Measurements from ENCODE around the gene PTPRJ.
A peak's percentile ranks its signal among the peaks of the same experiment; 100 is the strongest.

PTPRJ gene

DNA sequence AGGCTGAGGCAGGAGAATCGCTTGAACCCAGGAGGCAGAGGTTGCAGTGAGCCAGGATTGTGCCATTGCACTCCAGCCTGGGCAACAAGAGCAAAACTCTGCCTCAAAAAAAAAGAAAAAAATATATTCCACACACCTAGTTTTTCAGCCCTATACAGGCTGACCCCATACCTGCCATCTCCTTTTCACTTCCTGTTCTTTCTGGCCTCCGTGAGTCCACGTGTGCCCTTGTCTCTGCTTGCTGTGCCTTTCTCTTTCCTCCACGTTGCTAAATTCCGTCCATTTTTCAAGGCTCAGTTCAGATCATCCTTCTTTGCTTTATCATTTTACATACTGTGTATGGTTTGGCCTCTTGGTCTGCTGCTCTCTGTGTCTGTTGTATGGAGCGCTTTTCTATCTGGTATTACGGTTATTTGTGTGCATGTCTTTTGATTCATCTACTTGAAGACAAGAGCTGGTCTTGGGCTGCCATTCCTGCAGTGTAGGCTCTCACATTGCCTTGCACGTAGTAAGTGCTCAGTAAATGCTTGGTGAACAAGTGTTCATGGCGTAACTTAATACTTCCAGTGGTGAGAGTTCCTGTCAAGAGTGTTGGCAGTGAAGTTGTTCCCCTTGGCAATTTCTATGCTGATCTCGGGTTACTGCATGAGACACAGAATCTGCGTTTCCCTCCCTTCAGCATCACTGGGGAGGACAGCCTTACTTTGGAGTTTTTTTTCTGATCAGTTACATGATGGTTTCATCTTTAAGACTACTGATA, 57.5 kb downstream of the PTPRJ start:
- DNase-seq (ENCODE audit: low read depth): no peak

- no peak for DNase-seq (ENCODE audit: low read depth)
Measured at GRCh38 chr11:48040830-48041444, 60.6 kb downstream of the PTPRJ start.

DNA sequence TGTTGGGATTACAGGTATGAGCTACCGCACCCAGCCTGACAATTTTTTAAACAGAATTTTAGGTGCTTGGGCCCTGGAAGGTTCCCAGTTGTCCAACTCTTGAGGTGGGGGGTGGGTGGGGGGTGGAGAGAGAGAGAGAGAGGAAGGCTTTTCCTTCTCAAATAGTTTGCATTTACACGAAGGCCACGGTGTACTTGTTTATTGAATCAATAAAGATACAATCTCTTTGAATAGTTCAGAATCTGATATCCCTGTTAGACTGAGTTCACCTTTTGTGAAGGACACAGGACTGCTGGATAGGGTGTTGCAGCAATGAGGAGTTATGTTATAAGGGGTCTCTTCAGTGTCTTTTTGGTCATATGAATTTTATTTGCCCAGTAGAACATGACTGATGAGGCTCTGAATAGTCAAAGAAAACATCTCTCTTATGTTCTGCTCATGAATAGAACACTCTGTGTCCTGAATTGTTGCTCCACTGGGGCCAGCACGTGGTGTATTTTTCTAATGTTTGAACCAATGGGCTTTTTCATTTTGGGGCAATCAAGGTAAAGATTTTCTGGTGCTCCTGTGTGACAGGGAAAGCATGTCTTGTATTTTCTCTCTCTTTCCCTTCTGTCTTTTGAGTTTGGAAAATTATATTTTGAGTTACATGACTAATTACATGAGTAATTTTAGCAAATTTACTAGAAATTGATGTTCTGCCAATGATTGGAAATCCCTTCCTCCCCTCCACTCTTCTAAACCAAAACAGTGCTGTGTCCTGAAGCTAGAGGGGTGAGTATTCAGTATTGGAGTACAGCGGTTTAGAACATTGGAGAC, 61.7 kb downstream of the PTPRJ start:
- DNase-seq (ENCODE audit: low read depth): no peak

GRCh38 chr11:48043111-48043990, 63.0 kb downstream of the PTPRJ start:
- DNase-seq (ENCODE audit: low read depth): no peak

GRCh38 chr11:48043991-48044512, 63.7 kb downstream of the PTPRJ start:
- no peak for DNase-seq (ENCODE audit: low read depth)

- no peak for DNase-seq (ENCODE audit: low read depth)
Measured at GRCh38 chr11:48044577-48044976, 64.2 kb downstream of the PTPRJ start.

- no peak for DNase-seq (ENCODE audit: low read depth)
Measured at GRCh38 chr11:48045536-48045935, 65.2 kb downstream of the PTPRJ start.

DNA sequence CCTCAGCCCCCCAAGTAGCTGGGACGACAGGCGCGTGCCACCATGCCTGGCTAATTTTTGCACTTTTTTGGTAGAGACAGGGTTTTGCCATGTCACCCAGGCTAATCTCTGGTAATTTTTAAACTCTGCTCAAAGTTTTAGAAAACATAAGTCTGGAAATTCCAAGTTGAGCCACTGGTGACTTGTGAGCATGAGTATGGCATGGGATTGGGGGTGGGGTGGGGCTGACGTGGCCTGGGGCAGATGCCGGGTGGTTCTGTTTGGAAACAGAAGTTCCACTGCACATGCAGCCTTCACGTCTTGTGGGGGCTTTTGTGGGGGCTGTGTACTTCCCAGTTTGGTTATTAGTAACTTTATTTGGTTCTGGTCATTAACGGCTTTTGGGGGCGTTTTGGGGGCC, 67.3 kb downstream of the PTPRJ start:
- peak; percentile 71 for DNase-seq (ENCODE audit: low read depth)

DNA sequence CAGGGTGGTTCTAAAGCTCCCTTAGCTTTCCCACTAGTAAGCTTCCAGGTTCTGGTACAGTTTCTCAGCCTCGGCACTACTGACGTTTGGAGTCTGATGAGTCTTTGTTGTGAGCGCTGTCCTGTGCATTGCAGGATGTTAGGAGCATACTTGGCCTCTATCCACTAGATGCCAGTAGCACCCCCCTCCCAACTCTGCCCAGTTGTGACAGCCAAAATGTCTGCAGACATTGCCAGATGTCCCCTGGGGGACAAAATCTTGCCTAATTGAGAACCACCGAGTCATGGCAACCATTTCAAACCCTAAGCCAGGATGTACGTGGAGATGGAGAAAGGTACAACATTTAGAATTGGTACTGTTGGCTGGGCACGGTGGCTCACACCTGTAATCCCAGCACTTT, 68.7 kb downstream of the PTPRJ start:
- no peak for DNase-seq (ENCODE audit: low read depth)

GRCh38 chr11:48050304-48050703, 69.9 kb downstream of the PTPRJ start:
- DNase-seq (ENCODE audit: low read depth): no peak

DNA sequence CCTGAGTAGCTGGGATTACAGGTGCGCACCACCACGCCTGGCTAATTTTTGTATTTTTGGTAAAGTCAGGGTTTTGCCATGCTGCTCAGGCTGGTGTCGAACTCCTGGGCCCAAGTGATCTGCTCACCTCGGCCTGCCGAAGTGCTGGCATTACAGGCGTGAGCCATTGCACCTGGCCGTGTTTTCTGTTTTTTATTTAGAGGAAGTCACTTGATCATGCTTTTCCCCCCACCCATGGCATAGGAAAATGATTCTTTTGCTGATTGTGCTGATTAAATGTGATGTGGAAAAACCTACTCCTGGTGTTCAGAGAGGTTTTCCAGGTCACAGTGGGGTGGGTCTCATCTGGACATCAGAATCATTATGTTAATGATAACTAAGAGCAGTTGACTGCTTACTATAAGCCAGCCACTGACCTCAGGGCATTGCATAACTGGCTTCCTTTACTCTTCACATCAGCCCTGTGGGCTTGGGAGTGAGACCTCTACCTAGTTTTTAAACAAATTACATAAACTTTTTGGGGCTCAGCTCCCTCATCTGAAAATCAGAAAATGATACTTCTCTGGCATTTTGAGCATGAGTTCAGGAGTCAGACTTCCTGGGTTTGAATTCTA, 71.0 kb downstream of the PTPRJ start:
- peak; percentile 32 for DNase-seq (ENCODE audit: low read depth)

GRCh38 chr11:48052183-48053044, 72.1 kb downstream of the PTPRJ start:
- DNase-seq (ENCODE audit: low read depth): peak; percentile 75

GRCh38 chr11:48054994-48055291, 74.6 kb downstream of the PTPRJ start:
- DNase-seq (ENCODE audit: low read depth): peak; percentile 39

DNA sequence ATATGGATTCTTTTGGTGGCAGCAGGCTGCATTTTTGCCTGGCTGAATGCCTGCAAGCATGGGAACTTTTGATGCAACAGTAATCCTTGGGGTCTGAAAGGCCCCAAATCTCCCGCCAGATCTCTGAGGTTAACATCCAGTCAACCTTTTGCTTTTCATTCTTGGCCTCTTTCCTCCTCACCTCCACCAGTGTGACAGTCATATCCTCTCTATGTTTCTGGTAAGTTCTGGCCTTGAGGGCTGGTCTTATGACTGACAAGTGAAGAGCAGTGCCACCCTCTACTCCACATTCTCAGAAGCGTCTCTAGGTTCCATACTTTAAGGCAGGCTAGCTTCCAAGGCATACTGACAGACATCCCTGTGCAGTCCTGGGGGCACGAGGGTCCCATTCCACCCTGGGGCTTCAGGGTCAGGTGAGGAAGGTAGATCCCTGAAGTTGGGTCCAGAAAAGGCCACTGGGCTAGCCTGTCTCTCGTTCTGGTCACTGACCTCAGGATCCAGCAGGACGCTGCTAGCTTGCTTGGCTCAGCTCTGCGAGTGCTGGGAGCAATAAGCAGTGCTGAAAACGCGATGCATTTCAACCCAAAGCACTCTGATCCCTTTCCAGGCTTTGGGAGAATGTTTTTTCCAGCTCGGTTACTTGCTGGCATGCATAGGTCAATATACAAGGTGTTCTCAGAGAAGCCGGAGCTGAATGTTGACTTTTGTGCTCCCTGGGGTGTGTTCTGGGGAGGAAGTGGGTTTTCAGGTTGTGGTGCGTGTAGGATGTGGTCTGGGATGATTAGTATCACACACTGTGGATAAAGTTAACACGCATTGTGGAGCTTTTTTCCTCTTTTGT, 75.2 kb downstream of the PTPRJ start:
- DNase-seq (ENCODE audit: low read depth): peak; percentile 25

DNA sequence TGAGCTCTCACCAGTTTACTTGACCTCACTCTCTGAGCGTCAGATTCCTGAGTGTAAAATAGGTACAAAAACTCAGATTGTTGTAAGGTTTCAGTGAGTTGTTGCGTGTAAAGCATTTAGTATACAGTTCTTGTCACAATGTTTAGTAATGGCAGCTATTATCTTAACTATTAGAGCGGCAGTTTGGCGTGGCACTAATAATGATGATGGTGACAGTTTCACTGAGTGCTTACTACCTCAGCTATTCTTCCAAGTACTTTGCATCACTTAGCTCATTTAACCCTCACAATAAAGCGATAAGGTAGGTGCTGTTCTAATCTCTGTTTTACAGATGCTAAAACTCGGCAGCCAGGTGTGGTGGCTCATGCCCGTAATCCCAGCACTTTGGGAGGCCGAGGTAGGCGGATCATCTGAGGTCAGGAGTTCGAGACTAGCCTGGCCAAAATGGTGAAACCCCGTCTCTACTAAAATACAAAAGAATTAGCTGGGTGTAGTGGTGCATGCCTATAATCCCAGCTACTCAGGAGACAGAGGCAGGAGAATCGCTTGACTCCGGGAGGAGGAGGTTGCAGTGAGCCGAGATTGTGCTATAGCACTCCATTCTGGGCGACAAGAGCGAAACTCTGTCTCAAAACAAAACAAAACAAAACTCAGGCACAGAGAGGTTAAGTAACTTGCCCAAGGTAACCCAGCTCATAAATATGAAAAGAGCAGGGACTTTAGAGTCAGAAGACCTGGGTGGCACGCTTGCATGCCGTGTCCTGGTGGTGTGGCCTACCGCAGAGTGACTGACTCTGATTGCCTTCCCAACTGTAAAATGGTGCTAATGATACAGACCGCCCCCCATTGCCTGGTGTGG, 76.2 kb downstream of the PTPRJ start:
- DNase-seq (ENCODE audit: low read depth): no peak

DNA sequence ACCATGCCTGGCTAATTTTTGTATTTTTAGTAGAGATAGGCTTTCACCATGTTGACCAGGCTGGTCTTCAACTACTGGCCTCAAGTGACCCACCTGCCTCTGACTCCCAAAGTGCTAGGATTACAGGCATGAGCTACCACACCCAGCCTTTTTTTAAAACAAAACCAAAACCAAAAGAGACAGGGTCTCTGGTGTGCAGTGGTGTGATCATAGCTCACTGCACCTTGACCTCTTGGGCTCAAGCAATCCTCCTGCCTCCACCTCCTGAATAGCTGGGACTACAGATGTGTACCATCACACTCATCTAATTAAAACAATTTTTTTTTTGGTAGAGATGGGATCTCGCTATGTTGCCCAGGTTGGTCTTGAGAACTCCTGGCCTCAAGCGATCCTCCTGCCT, 77.7 kb downstream of the PTPRJ start:
- no peak for DNase-seq (ENCODE audit: low read depth)

DNA sequence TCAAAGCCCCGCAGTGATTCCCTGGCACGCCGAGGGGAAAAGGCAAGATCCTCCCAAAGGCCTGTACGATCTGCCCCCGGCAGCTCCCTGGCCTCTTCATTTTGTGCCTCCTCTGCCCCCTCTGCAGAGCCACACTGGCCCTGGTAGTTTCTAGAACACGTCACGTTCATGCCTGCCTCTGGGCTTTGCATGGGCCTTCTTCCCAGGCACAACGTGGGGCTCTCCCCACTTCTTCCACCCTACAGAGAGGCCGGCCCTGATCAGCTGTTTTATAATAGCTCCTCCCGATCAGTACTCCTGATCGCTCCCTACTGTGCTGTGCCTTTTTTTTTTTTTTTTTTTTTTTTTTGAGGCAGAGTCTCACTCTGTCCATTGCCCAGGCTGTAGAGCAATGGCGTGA, 78.4 kb downstream of the PTPRJ start:
- no peak for DNase-seq (ENCODE audit: low read depth)

GRCh38 chr11:48062649-48063048, 82.3 kb downstream of the PTPRJ start:
- DNase-seq (ENCODE audit: low read depth): no peak

All from amniotic epithelial cell (primary cell).